OCI-LY7 (cell line): ENCODE results near the gene GDF2. TPM values are rescaled to one million over a fixed set of nuclear protein-coding genes. Genes with fewer than 3 reads are reported as not detected.

Experiments
- BruUV-seq: library from RNA; stranded (reverse); fragments of 400-500 nt; replicated peaks from 2 replicates; lab custom pipeline; 2021; lab: Mats Ljungman, UMichigan
- CTCF ChIA-PET: fragments of 300-600 bp; sonication (Branson Sonifier 250); formaldehyde crosslinking; loops from one replicate; lab custom pipeline; 2022; ENCODE audit warnings: antibody characterized with exemption; ENCODE audit not compliant: unreplicated experiment; lab: Charles Lee
- POLR2A ChIA-PET: fragments of 300-600 bp; sonication (Branson Sonifier 250); formaldehyde crosslinking; loops from one replicate; lab custom pipeline; 2022; ENCODE audit warnings: antibody characterized with exemption; lab: Charles Lee
- DNase-seq: peaks from one replicate; pipeline ENCODE4 v3.0.0-alpha.2; 2015; ENCODE audit warnings: low spot score
- H2AFZ ChIP-seq: fragments of 200-600 bp; sonication (generic), shearing (Covaris generic); 2 replicates; pipeline ENCODE4 v1.6.1; 2014; ENCODE audit warnings: mild to moderate bottlenecking, antibody characterized with exemption, low read length, moderate library complexity
- H3K27ac ChIP-seq: fragments of 200-600 bp; sonication (generic); 2 replicates; pipeline ENCODE4 v1.5.1; 2014; ENCODE audit warnings: mixed run types, low read depth, mild to moderate bottlenecking, moderate library complexity, low read length, inconsistent platforms; ENCODE audit not compliant: poor library complexity, severe bottlenecking
- H3K36me3 ChIP-seq: fragments of 200-600 bp; sonication (generic); 2 replicates; pipeline ENCODE4 v1.6.1; 2014; ENCODE audit warnings: mild to moderate bottlenecking, antibody characterized with exemption, low read length, moderate library complexity, mixed read lengths; ENCODE audit not compliant: insufficient read depth
- H3K4me1 ChIP-seq: fragments of 200-600 bp; sonication (generic); 2 replicates; pipeline ENCODE4 v1.5.1; 2014; ENCODE audit warnings: mild to moderate bottlenecking, low read length; ENCODE audit not compliant: insufficient read depth, poor library complexity, severe bottlenecking
- H3K4me2 ChIP-seq: fragments of 200-600 bp; sonication (generic); 2 replicates; pipeline ENCODE4 v1.6.1; 2014; ENCODE audit warnings: mild to moderate bottlenecking, low read length
- H3K4me3 ChIP-seq: fragments of 200-600 bp; sonication (generic); 2 replicates; pipeline ENCODE4 v1.5.1; 2014; ENCODE audit warnings: mild to moderate bottlenecking, low read depth, low read length; ENCODE audit not compliant: poor library complexity, severe bottlenecking
- H3K79me2 ChIP-seq: fragments of 200-600 bp; sonication (generic); 2 replicates; pipeline ENCODE4 v1.6.1; 2016; ENCODE audit warnings: low read depth, mild to moderate bottlenecking, low read length, moderate library complexity, mixed read lengths; ENCODE audit not compliant: insufficient read depth
- H3K9me2 ChIP-seq: fragments of 200-600 bp; sonication (generic); 2 replicates; pipeline ENCODE4 v1.6.1; 2016; ENCODE audit warnings: mild to moderate bottlenecking, low read length, mixed read lengths; ENCODE audit not compliant: insufficient read depth
- H3K9me3 ChIP-seq: fragments of 200-600 bp; sonication (generic); 2 replicates; pipeline ENCODE4 v1.6.1; 2014; ENCODE audit warnings: mild to moderate bottlenecking, mixed run types, low read length, mixed read lengths
- H4K20me1 ChIP-seq: fragments of 200-600 bp; sonication (generic); 2 replicates; pipeline ENCODE4 v1.6.1; 2014; ENCODE audit warnings: mild to moderate bottlenecking, antibody characterized with exemption, low read length, moderate library complexity, mixed read lengths; ENCODE audit not compliant: insufficient read depth
- EZH2phosphoT487 ChIP-seq: fragments of 200-600 bp; sonication (generic); IDR thresholded peaks from 2 replicates; pipeline ENCODE4 v1.6.1; 2018; ENCODE audit warnings: low read depth, borderline replicate concordance, mild to moderate bottlenecking, mixed run types, antibody characterized with exemption, low read length, moderate library complexity, mixed read lengths
- intact Hi-C: fragments of 100-400 bp; cut with micrococcal nuclease; formaldehyde crosslinking; loops from one replicate; pipeline ENCODE4 v1.10.0; 2022; ENCODE audit not compliant: unreplicated experiment
- total RNA-seq, 2 experiments: library from RNA; depleted of rRNA in 1 of 2; stranded (reverse); fragments of >200 nt in 1 of 2; shearing (Covaris generic) in 1 of 2; gene quantifications; 2 replicates each; pipeline ENCODE4 v1.2.3, GENCODE V29; 2014 to 2022
- TF ChIP-seq, protein P1 (sequence below): fragments of 200-600 bp; sonication (generic); conservative IDR thresholded peaks from 2 replicates; pipeline ENCODE4 v1.5.1; 2014; ENCODE audit warnings: mild to moderate bottlenecking, antibody characterized with exemption, low read length, moderate library complexity, mixed read lengths

Gene GDF2
- total RNA-seq, 2 experiments from 2014 or later = not detected

- no peak for DNase-seq
- Histone ChIP-seq H3K27ac (no peak overlapping the region), H2AFZ (no peak overlapping the region), H3K36me3 (no peaks in the 10 kb centered on the region), H3K4me2 (no peak overlapping the region), H3K4me3 (no peak overlapping the region), H3K79me2 (no peaks in the 10 kb centered on the region), H3K9me3 (no peaks in the 10 kb centered on the region), H3K4me1 (no peaks in the 10 kb centered on the region), H4K20me1 (no peaks in the 10 kb centered on the region), H3K9me2 (no peaks in the 10 kb centered on the region)
- ChIA-PET POLR2A (no interaction called here), CTCF (interaction anchor here (0.8 to 1.1 kb wide), 2 partner anchors 31 to 240 kb away, joined by 3 to 4 read pairs; no protein-coding TSS in a partner anchor)
- TF ChIP-seq EZH2phosphoT487 = no peak
- TF ChIP-seq, protein P1, sequence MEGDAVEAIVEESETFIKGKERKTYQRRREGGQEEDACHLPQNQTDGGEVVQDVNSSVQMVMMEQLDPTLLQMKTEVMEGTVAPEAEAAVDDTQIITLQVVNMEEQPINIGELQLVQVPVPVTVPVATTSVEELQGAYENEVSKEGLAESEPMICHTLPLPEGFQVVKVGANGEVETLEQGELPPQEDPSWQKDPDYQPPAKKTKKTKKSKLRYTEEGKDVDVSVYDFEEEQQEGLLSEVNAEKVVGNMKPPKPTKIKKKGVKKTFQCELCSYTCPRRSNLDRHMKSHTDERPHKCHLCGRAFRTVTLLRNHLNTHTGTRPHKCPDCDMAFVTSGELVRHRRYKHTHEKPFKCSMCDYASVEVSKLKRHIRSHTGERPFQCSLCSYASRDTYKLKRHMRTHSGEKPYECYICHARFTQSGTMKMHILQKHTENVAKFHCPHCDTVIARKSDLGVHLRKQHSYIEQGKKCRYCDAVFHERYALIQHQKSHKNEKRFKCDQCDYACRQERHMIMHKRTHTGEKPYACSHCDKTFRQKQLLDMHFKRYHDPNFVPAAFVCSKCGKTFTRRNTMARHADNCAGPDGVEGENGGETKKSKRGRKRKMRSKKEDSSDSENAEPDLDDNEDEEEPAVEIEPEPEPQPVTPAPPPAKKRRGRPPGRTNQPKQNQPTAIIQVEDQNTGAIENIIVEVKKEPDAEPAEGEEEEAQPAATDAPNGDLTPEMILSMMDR = no peak
- no TSS peak for BruUV-seq
- intact Hi-C loops = no loop called here
These were observed 34.9 kb upstream of the GDF2 start for GRCh38 chr10:47287365-47287802.

GRCh38 chr10:47287805-47288204, 34.4 kb upstream of the GDF2 start:
- H2AFZ ChIP-seq = no peak overlapping the region
- TF ChIP-seq, protein P1 = no peak
- TF ChIP-seq EZH2phosphoT487 = no peak
- no peaks in the 10 kb centered on the region for H3K79me2 ChIP-seq
- H3K36me3 ChIP-seq = no peaks in the 10 kb centered on the region
- H3K27ac ChIP-seq = no peak overlapping the region
- no peaks in the 10 kb centered on the region for H3K9me2 ChIP-seq
- CTCF ChIA-PET = no interaction called here
- H4K20me1 ChIP-seq = no peaks in the 10 kb centered on the region
- intact Hi-C loops = no loop called here
- H3K9me3 ChIP-seq = no peaks in the 10 kb centered on the region
- no peak overlapping the region for H3K4me2 ChIP-seq
- POLR2A ChIA-PET = no interaction called here
- no peak overlapping the region for H3K4me3 ChIP-seq
- BruUV-seq = no TSS peak
- no peak for DNase-seq
- no peaks in the 10 kb centered on the region for H3K4me1 ChIP-seq

- Histone ChIP-seq H3K9me3 (no peaks in the 10 kb centered on the region), H3K4me2 (no peak overlapping the region), H3K36me3 (no peaks in the 10 kb centered on the region), H3K27ac (no peak overlapping the region), H3K79me2 (no peaks in the 10 kb centered on the region), H3K9me2 (no peaks in the 10 kb centered on the region), H3K4me1 (no peaks in the 10 kb centered on the region), H4K20me1 (no peaks in the 10 kb centered on the region), H3K4me3 (no peak overlapping the region), H2AFZ (no peak overlapping the region)
- CTCF ChIA-PET = no interaction called here
- no peak for DNase-seq
- TF ChIP-seq EZH2phosphoT487 = no peak
- POLR2A ChIA-PET = no interaction called here
- BruUV-seq = no TSS peak
- intact Hi-C loops = no loop called here
These were observed 34.0 kb upstream of the GDF2 start for GRCh38 chr10:47288236-47288635.
